Coronary artery (tissue), 2 donors: ENCODE results near the gene CHN2.
A peak's percentile ranks its signal among the peaks of the same experiment; 100 is the strongest.

ENCODE experiments used
- DNase-seq: peaks from one replicate; pipeline ENCODE4 v3.0.0-alpha.2; 2017; ENCODE audit warnings: low spot score
- H3K27ac ChIP-seq, 2 donors: fragments of 200-600 bp; sonication (generic); one replicate each; pipeline ENCODE4 v1.5.1; 2016 to 2019
- H3K4me3 ChIP-seq: fragments of 200-600 bp; sonication (generic); 2 replicates; pipeline ENCODE4 v1.5.1; 2016; ENCODE audit warnings: mild to moderate bottlenecking, moderate library complexity
- CTCF ChIP-seq: fragments of 200-600 bp; sonication (generic); IDR thresholded peaks from one replicate; pipeline ENCODE4 v1.5.1; 2019; ENCODE audit warnings: antibody characterized with exemption

The CHN2 gene

GRCh38 chr7:29193316-29194205 lies 1.0 kb upstream of the CHN2 start:
- no peak for DNase-seq
- TF ChIP-seq CTCF = no peak
- H3K4me3 ChIP-seq = peak overlapping the region; percentile 89
- H3K27ac ChIP-seq = no peak overlapping the region

GRCh38 chr7:29194206-29194593 lies 375 bp upstream of the CHN2 start:
- H3K27ac ChIP-seq = no peak overlapping the region
- no peak for DNase-seq
- peak overlapping the region; percentile 89 for H3K4me3 ChIP-seq
- TF ChIP-seq CTCF = no peak

GRCh38 chr7:29196191-29196590 lies 1.6 kb downstream of the CHN2 start:
- no peak for TF ChIP-seq CTCF
- Histone ChIP-seq H3K27ac (no peak overlapping the region), H3K4me3 (no peak overlapping the region)
- DNase-seq = no peak

- no peak for DNase-seq
- no peak overlapping the region for H3K4me3 ChIP-seq
- no peak overlapping the region for H3K27ac ChIP-seq
- TF ChIP-seq CTCF = no peak
Measured at GRCh38 chr7:29196971-29197595, 2.5 kb downstream of the CHN2 start.

- H3K4me3 ChIP-seq = no peak overlapping the region
- H3K27ac ChIP-seq = no peak overlapping the region
- no peak for DNase-seq
- TF ChIP-seq CTCF = no peak
Measured at GRCh38 chr7:29197916-29198315, 3.3 kb downstream of the CHN2 start.

- TF ChIP-seq CTCF = no peak
- DNase-seq = no peak
- no peak overlapping the region for H3K4me3 ChIP-seq
- H3K27ac ChIP-seq = no peak overlapping the region
Measured at GRCh38 chr7:29199776-29200175, 5.2 kb downstream of the CHN2 start.

- TF ChIP-seq CTCF = no peak
- Histone ChIP-seq H3K27ac (peak overlapping the region in 1 of 2 donors; percentile 5), H3K4me3 (no peak overlapping the region)
- no peak for DNase-seq
Measured at GRCh38 chr7:29202651-29203069, 8.1 kb downstream of the CHN2 start.
